Loucy (cell line): ENCODE measurements around the gene QRSL1.

ENCODE experiments used
- H2AFZ ChIP-seq: fragments of 200-600 bp; sonication (generic); 2 replicates; pipeline ENCODE4 v1.6.0; 2016; ENCODE audit warnings: antibody characterized with exemption, mild to moderate bottlenecking, low read length, moderate library complexity
- H3F3A ChIP-seq: fragments of 200-600 bp; 2 replicates; pipeline ENCODE4 v1.6.0; 2016; ENCODE audit warnings: antibody characterized with exemption, low read depth, mild to moderate bottlenecking
- H3K27me3 ChIP-seq: fragments of 200-600 bp; sonication (generic); 2 replicates; pipeline ENCODE4 v1.6.1; 2014; ENCODE audit warnings: low read length, mild to moderate bottlenecking; ENCODE audit not compliant: insufficient read depth, poor library complexity, severe bottlenecking
- H3K36me3 ChIP-seq: fragments of 200-600 bp; sonication (generic); 2 replicates; pipeline ENCODE4 v1.6.1; 2016; ENCODE audit warnings: low read length; ENCODE audit not compliant: insufficient read depth
- H3K4me1 ChIP-seq: fragments of 200-600 bp; sonication (generic); 2 replicates; pipeline ENCODE4 v1.5.1; 2014; ENCODE audit warnings: low read length, mild to moderate bottlenecking; ENCODE audit not compliant: insufficient read depth, poor library complexity, severe bottlenecking
- H3K4me2 ChIP-seq: fragments of 200-600 bp; sonication (generic); 2 replicates; pipeline ENCODE4 v1.6.0; 2014; ENCODE audit warnings: antibody characterized with exemption, low read length, low read depth, mild to moderate bottlenecking; ENCODE audit not compliant: poor library complexity, severe bottlenecking
- H3K4me3 ChIP-seq: fragments of 200-600 bp; sonication (generic); 2 replicates; pipeline ENCODE4 v1.5.1; 2014; ENCODE audit warnings: low read length, mild to moderate bottlenecking, mixed read lengths; ENCODE audit not compliant: poor library complexity, severe bottlenecking
- H3K79me2 ChIP-seq: fragments of 200-600 bp; sonication (generic); 2 replicates; pipeline ENCODE4 v1.6.1; 2014; ENCODE audit warnings: low read length; ENCODE audit not compliant: insufficient read depth
- H3K9ac ChIP-seq: fragments of 200-600 bp; sonication (generic); 2 replicates; pipeline ENCODE4 v1.6.0; 2014; ENCODE audit warnings: mild to moderate bottlenecking, low read depth, low read length, moderate library complexity; ENCODE audit not compliant: poor library complexity, severe bottlenecking
- H3K9me2 ChIP-seq: fragments of 200-600 bp; sonication (generic); replicated peaks from 2 replicates; pipeline ENCODE4 v1.6.1; 2016; ENCODE audit warnings: low read depth, low read length, mixed read lengths
- H3K9me3 ChIP-seq: fragments of 200-600 bp; sonication (generic); 2 replicates; pipeline ENCODE4 v1.6.1; 2014; ENCODE audit warnings: mild to moderate bottlenecking, antibody characterized with exemption, low read length, low read depth; ENCODE audit not compliant: insufficient read depth
- H4K20me1 ChIP-seq: fragments of 200-600 bp; sonication (generic); 2 replicates; pipeline ENCODE4 v1.6.0; 2014; ENCODE audit warnings: antibody characterized with exemption, low read length, mild to moderate bottlenecking; ENCODE audit not compliant: insufficient read depth, poor library complexity, severe bottlenecking
- EZH2phosphoT487 ChIP-seq: fragments of 200-600 bp; IDR thresholded peaks from 2 replicates; pipeline ENCODE4 v1.6.1; 2018; ENCODE audit warnings: antibody characterized with exemption, mild to moderate bottlenecking, moderate library complexity, borderline replicate concordance
- TF ChIP-seq, protein P1 (sequence below): fragments of 200-600 bp; sonication (generic); conservative IDR thresholded peaks from 2 replicates; pipeline ENCODE4 v1.5.1; 2014; ENCODE audit warnings: mild to moderate bottlenecking, antibody characterized with exemption, low read length

Gene QRSL1

GRCh38 chr6:106710580-106710979 is 81.2 kb downstream of the QRSL1 start:
- no peaks in the 10 kb centered on the region for H3K9me2 ChIP-seq
- H3K4me1 ChIP-seq: no peaks in the 10 kb centered on the region
- H3K27me3 ChIP-seq: no peaks in the 10 kb centered on the region
- H3K9ac ChIP-seq: no peak overlapping the region
- no peak overlapping the region for H3K4me2 ChIP-seq
- peak overlapping the region; percentile 53 for H2AFZ ChIP-seq
- H4K20me1 ChIP-seq: no peaks in the 10 kb centered on the region
- TF ChIP-seq EZH2phosphoT487: no peak
- TF ChIP-seq, protein P1, sequence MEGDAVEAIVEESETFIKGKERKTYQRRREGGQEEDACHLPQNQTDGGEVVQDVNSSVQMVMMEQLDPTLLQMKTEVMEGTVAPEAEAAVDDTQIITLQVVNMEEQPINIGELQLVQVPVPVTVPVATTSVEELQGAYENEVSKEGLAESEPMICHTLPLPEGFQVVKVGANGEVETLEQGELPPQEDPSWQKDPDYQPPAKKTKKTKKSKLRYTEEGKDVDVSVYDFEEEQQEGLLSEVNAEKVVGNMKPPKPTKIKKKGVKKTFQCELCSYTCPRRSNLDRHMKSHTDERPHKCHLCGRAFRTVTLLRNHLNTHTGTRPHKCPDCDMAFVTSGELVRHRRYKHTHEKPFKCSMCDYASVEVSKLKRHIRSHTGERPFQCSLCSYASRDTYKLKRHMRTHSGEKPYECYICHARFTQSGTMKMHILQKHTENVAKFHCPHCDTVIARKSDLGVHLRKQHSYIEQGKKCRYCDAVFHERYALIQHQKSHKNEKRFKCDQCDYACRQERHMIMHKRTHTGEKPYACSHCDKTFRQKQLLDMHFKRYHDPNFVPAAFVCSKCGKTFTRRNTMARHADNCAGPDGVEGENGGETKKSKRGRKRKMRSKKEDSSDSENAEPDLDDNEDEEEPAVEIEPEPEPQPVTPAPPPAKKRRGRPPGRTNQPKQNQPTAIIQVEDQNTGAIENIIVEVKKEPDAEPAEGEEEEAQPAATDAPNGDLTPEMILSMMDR: no peak
- no peaks in the 10 kb centered on the region for H3K79me2 ChIP-seq
- H3F3A ChIP-seq: no peaks in the 10 kb centered on the region
- no peak overlapping the region for H3K4me3 ChIP-seq
- no peaks in the 10 kb centered on the region for H3K9me3 ChIP-seq
- no peaks in the 10 kb centered on the region for H3K36me3 ChIP-seq

- Histone ChIP-seq H3K4me1 (peaks cover 5% of the 10 kb centered on the region), H3K27me3 (no peaks in the 10 kb centered on the region), H3K9me2 (no peaks in the 10 kb centered on the region), H3K9me3 (no peaks in the 10 kb centered on the region), H3K36me3 (no peaks in the 10 kb centered on the region), H4K20me1 (no peaks in the 10 kb centered on the region), H3K9ac (no peak overlapping the region), H3K79me2 (no peaks in the 10 kb centered on the region), H3F3A (no peaks in the 10 kb centered on the region), H3K4me3 (no peak overlapping the region), H2AFZ (no peak overlapping the region), H3K4me2 (no peak overlapping the region)
- TF ChIP-seq EZH2phosphoT487: no peak
- TF ChIP-seq, protein P1: no peak
Observed at GRCh38 chr6:106714281-106714680, 84.9 kb downstream of the QRSL1 start.

DNA sequence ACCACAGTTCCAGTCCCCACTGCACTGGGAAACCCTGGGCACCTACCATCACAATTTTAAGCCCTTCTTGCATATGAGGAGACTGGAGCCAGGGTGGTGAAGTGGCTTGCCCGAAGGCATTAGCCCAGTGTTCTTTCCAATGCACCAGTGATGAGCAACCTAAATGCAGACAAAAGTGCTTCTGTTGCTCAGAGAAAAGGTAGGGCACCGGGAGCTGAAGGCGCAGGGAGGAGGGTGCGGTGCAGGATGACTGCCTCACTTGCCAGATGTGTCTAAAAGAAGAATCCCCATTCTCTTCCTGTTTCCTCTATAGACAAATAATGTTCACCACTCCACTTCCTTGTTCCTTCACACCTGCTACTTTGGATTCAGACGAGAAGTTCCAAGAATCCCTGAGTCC is 86.5 kb downstream of the QRSL1 start:
- H3K4me3 ChIP-seq: no peak overlapping the region
- no peaks in the 10 kb centered on the region for H3K36me3 ChIP-seq
- H3K9ac ChIP-seq: no peak overlapping the region
- TF ChIP-seq EZH2phosphoT487: no peak
- TF ChIP-seq, protein P1: no peak
- H2AFZ ChIP-seq: peak overlapping the region; percentile 89; the same call in 1 of the 2 replicates
- H3K9me2 ChIP-seq: no peaks in the 10 kb centered on the region
- no peaks in the 10 kb centered on the region for H3K79me2 ChIP-seq
- no peaks in the 10 kb centered on the region for H4K20me1 ChIP-seq
- no peaks in the 10 kb centered on the region for H3F3A ChIP-seq
- no peaks in the 10 kb centered on the region for H3K27me3 ChIP-seq
- H3K9me3 ChIP-seq: no peaks in the 10 kb centered on the region
- no peak overlapping the region for H3K4me2 ChIP-seq
- peaks cover 5% of the 10 kb centered on the region for H3K4me1 ChIP-seq
